GM18867 (cell line): ENCODE measurements around the gene RAB40C.
A peak's percentile ranks its signal among the peaks of the same experiment; 100 is the strongest.

ENCODE experiments used
- ATAC-seq: cut with Tn5 transposase; IDR thresholded peaks from one replicate; pipeline ENCODE4 v1.9.1; 2021; ENCODE audit warnings: mild to moderate bottlenecking, moderate library complexity; ENCODE audit not compliant: unreplicated experiment

Gene RAB40C, protein sequence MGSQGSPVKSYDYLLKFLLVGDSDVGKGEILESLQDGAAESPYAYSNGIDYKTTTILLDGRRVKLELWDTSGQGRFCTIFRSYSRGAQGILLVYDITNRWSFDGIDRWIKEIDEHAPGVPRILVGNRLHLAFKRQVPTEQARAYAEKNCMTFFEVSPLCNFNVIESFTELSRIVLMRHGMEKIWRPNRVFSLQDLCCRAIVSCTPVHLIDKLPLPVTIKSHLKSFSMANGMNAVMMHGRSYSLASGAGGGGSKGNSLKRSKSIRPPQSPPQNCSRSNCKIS

DNA sequence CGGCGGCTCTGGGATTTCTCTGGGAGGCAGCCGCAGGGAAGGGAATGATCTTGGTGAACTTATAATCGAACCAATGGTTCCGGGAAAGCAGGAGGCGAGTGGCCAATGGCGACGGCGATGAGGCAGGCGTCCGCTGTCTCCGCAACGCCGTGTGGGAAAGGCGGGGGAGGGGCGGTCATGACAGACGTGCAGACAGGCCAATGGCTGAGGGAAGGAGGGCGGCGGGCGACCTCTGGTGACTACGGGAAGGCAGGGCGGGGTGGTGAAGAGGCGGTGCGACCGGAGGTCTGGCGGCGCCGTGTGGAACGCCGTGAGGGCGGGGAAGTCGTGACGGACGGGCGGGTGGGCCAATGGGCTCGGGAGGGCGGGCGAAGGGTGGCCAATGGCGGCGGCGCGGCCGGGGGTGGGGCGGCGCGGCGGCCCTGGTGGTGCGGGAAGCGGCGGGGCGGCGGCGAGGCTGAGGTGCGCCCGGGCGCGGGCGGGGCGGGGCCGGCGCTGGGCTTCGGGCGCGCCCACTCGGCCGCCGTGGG lies at the start of gene RAB40C:
RAB40C (plus strand) TSS at position 409 of the 530 bp plus-strand sequence. CDS start 226 bp downstream, outside the sequence.
- peak; percentile 74 for ATAC-seq

DNA sequence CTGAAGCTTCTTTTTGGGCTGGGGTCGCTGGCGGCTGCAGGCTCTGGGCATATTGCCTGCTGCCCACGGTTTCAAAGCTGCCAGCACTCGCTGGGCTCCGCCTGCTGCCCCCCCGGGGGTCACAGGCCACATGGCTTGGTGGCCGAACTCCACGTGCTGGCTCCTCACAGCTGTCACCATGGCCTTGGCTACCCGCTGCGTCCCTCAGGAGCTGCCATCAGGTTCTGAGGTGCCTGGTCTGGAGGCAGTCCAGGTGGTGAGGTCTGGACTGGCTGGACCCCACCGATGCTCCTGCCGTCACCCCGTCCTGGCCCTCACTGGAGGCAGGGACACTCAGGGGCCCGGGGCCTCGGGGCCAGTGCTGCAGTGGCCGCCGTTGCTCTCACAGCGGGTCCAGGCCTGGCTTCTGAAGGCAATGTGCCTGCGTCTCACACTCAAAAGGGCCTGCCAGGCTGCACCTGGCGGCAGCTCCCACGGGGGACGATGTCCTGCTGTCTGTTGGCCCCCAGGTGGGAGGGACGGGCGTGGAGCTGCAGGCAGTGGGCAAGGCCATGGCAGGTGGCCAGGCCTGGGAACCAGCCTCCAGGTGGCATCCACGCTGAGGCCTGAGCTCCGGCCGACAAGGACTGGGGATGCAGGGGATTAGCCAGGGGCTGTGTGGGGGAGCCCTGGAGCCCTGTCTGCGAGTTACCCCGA lies 49.1 kb upstream of the RAB40C start:
- ATAC-seq: no peak

DNA sequence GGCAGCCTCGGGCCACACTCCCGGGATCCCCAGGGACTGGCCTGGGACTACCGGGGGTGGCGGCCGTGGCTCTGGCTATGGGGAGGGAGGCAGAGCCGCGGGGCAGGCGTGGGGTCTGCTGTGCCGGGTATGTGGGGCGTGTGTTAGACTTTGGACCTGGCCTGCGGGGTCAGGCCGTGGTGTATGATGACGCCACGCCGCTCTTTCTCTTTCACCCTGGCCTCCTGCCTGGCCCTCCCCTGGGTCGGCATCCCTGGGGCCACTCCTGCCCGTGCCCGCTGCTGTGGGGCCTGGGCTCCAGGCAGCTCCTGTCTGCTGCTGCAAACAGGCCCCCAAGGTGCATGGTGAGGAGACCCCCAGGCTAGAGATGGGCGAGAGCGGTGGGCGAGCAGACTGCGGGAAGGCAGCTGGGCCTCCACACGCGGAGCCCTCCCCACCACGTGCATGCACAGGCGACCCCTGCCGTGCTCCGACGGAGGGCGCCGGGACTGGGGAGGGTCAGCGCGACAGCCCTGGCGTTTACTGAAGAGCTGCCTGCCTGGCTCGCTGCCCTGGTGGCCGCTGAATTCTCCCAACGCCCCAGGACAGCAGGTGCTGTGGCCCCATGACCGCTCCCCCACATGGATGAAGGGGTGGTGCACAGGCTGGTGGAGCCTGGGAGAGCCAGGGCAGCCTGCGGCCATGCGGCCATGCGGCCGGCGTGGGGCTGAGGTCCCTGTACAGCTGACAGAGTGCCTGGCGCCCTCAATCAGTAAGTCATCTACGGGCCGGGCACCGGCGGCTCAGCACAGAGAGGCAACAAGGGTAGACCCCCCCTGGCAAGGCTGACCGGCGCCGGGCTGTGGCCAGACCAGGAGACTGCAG lies 46.3 kb upstream of the RAB40C start:
- ATAC-seq: no peak

DNA sequence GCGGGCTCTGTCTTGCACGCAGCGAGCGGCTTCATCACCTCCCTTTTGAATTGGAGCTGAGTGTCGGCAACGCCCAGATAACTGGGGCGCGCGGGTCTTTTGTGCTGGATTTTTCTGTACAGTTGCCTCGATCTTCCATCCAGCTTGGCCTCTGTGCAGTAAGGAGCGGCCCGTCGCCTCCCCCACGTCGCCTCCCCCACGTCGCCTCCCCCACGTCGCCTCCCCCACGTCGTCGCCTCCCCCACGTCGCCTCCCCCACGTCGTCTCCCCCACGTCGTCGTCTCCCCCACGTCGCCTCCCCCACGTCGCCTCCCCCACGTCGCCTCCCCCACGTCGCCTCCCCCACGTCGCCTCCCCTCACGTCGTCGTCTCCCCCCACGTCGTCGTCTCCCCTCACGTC lies 45.3 kb upstream of the RAB40C start:
- ATAC-seq: no peak

DNA sequence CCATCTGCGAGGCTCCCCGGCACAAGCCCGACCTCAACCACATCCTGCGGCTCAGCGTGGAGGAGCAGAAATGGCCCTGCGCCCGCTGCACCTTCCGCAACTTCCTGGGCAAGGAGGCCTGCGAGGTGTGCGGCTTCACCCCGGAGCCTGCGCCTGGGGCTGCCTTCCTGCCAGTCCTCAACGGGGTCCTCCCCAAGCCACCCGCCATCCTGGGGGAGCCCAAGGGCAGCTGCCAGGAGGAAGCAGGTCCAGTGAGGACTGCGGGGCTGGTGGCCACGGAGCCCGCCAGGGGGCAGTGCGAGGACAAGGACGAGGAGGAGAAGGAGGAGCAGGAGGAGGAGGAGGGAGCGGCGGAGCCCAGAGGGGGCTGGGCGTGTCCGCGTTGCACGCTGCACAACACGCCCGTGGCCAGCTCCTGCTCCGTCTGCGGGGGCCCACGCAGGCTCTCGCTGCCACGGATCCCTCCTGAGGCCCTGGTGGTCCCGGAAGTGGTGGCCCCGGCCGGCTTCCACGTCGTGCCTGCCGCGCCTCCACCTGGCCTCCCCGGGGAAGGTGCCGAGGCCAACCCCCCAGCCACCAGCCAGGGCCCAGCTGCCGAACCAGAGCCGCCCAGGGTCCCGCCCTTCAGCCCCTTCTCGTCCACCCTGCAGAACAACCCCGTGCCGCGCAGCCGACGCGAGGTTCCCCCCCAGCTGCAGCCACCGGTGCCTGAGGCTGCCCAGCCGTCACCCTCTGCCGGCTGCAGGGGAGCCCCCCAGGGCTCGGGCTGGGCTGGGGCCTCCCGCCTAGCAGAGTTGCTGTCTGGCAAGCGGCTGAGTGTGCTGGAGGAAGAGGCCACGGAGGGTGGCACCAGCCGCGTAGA lies 42.7 kb upstream of the RAB40C start:
- ATAC-seq: no peak

DNA sequence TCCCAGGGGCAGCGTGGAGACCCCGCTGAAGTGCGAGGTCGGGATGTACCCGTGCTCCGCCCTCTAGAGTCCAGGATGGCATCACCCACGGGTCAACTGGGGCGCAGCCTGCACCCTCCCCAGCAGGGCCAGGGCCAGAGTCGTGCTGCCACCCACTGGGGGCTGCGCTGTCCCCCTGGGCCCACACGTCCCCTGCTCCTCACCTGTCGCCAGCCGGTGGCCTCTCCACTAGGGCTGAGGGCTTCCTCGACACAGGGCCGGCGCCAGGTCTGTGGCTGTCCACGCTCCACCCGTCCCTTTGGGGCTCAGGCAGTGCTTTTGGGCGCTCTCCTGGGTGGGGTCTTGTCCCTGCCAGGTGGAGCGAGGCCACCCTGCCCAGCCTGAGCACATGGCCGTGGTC lies 41.3 kb upstream of the RAB40C start:
- ATAC-seq: no peak

DNA sequence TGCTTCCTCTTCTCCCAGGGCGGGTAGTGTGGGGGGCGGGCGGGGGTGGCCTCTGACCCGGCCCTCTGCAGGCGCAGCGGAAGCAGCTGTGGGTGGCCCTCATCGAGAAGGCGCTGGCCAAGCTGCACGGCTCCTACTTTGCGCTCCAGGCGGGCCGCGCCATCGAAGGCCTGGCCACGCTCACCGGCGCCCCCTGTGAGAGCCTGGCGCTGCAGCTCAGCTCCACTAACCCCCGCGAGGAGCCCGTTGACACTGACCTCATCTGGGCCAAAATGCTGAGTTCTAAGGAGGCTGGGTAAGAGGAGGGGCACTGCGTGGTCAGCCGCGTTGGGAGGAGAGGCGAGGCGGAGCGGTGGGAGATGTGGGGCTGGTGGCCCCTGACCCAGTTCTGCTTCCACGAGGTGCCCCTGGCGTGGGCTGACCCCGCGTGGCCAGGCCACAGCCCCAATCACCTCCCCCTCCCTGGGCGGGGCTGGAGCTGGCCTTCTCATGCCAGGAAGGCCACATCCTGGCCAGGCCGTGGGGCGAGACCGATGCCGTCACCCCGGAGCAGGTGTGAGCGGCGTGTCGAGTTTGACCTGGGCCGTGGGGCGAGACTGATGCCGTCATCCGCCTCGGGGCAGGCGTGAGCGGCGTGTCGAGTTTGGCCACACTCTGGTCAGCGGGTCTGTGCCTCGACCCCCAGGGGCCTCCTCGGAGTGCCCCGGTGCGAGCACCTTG lies 40.2 kb upstream of the RAB40C start:
- ATAC-seq: no peak

DNA sequence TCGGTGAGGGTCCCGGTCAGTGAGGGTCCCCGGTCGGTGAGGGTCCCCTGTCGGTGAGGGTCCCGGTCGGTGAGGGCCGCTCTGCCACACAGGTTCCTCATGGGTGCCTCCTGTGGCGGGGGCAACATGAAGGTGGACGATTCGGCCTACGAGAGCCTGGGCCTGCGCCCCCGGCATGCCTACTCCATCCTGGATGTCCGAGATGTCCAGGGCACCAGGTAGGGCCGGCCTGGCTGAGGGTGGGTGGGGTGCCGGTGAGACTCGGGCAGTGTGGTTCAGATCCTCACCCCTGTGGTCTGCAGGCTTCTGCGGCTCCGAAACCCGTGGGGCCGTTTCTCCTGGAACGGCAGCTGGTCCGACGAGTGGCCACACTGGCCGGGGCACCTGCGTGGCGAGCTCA lies 38.7 kb upstream of the RAB40C start:
- no peak for ATAC-seq

DNA sequence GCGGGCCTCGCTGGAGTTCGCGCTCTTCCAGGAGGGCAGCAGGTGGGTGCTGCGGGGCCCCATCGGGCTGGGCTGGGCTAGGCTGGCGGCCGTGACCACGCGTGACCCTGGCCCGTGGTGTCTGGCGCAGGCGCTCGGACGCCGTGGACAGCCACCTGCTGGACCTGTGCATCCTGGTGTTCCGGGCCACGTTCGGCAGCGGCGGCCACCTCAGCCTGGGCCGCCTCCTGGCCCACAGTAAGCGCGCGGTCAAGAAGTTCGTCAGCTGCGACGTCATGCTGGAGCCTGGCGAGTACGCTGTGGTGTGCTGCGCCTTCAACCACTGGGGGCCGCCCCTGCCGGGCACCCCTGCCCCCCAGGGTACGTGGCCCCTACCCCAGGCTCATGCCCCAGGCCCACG lies 37.7 kb upstream of the RAB40C start:
- no peak for ATAC-seq

DNA sequence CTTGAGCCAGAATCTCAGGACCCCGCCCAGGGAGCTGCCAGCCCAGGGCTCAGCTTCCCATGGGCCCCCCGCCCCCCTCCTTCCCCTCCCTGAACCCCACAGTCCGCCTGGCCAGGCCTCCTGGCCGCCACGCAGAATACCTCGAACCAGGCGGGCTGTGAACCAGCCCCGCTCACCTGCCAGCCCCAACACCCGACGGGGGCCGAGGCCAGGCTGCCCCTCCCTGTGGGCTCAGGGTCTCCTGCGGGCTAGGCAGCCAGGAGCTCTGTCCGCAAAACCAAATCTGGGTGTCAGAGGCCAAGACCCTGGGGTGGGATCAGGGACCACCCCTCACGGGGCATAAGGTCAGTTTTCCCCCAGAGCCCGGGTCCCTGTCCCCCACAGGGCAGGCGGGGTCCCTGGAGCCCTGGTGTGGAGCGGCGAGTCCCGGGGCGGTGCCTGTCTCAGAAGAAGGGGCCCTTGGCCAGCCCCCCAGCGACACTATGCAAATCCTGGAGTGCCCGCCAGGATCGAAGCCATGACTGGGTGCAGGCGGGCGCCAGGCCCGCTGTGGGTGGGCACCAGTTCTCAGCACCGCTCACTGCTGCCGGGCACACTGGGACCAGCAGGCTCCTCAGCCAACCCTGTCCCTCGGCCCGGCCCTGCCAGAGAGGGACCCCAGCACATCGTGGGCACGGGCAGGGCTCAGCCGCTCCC lies 36.1 kb upstream of the RAB40C start:
- no peak for ATAC-seq

DNA sequence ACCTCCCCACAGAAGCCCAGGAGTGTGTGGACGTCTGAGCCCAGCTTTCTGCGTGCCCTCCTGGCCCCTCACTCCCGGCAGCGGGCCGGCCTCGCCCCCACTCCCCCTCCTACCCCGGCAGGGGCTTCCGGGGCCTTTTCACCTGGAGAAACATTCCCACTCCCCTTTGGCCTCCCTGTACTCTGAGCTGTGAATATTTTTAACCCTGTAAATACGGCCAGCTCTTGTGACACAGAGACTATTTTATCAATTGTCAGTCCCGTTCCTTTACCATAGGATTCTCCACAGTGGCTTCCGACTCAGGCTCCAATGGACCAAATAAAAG lies 35.6 kb upstream of the RAB40C start:
- ATAC-seq: no peak

DNA sequence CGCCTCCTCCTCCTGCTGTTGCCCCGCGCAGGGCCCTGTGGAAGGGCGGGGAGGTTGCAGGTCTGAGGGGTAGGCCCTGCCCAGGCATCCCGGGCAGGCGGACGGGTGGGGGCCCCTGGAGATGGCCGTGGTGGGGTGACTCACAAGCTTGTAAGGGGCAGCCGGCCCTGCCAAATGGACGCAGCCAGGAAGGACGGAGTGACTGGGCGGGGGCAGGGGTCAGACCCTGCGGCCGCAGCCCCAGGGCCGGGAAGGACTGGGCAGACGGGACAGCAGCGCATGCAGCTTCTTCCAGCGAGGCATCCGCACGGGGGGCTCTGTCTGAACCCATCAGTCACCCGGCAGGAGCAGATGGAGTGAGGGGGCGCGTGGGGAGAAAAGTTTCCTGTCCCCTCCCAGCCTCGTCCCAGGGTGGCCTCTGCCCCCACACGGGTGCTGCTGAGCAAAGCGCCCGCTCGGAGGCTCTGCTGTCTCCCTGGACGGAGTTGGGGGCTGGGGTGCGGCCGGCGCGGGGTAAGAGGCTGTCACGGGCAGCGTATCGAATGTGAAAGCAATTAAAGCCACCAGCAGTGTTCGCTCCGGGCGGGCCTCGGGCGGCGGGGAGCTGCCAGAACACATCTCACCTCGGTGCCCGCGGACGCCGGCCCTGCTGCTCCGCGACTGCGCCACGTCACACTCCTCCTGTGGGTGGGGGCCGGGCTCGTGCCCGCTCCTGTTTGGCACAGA lies 35.1 kb upstream of the RAB40C start:
- ATAC-seq: no peak

DNA sequence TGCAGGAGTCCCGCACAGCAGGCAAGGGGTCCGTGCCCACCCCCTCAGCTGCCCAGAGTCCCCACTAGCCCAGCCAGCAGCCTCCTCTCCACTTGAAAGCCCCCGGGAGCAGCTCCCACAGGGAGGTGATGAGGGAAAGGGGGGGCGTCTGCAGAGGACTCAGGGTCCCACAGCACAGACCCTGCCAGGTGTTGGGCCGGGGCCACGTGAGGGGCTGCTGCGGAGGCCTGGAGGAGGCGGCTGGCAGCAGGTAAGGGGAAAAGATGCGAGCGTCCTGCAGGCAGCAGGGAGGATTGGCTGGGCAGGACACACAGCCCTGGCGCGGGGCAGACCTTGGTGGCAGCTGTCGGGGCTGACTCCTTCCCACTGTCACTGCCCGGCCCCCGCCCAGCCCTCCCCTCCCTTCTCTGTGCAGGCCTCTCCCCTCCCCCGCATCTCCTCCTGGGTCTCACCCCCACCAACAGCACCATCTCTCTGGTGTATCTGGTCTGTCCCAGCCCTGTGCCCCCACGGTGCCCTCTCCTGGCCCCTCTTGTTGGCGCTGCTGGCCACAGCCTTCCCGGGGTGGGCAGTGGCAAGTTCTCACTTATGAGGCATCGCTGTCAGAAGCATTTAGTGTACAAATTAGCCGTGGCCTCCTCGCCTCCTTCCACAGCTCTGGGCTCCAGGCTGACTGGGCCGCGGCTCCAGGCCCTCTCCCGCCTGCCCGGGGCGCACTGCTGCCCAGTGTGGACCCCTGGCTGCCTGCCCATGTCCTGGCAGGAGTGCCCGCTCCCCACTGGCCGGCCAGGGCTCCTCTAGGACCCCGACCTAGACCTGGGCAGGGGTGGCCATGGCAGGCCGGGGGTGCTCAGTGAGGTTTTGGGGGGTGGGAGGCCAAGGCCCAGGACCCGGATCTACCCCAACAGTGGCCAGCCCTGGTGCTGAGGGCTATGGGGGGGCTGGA lies 34.1 kb upstream of the RAB40C start:
- no peak for ATAC-seq

DNA sequence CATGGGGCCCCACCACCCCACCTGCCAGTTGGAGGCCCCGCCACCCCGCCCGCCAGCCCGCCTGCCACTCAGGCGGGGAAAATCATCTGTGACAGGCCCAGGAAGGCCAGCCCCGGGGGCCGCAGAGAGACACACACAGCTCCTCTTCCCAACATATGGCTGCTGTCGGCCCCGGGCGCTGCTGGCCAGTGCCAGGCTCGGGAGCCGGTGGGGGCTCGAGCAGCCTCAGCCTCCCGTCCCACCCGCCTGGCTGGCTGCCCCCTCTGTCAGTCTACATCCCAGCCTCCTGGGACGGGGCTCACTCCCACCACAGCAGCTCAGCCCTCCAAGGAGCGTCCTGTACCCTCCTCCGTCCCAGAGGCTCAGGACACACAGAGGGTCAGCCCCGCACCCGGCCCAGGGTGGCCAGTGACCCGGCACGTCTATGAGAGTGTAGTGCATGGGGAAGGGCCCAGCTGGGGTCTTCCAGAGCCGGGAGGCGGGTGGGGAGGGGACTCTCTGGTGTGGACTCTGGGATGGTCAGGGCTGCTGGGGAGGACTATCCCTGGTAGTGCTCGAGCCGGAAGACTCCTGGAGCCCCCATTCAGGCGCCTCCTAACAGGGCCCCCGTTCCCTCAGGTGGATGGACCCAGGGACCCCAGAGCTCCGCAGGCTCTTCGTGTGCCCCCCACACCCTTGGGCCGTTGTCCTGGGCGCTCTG lies 33.2 kb upstream of the RAB40C start:
- no peak for ATAC-seq

DNA sequence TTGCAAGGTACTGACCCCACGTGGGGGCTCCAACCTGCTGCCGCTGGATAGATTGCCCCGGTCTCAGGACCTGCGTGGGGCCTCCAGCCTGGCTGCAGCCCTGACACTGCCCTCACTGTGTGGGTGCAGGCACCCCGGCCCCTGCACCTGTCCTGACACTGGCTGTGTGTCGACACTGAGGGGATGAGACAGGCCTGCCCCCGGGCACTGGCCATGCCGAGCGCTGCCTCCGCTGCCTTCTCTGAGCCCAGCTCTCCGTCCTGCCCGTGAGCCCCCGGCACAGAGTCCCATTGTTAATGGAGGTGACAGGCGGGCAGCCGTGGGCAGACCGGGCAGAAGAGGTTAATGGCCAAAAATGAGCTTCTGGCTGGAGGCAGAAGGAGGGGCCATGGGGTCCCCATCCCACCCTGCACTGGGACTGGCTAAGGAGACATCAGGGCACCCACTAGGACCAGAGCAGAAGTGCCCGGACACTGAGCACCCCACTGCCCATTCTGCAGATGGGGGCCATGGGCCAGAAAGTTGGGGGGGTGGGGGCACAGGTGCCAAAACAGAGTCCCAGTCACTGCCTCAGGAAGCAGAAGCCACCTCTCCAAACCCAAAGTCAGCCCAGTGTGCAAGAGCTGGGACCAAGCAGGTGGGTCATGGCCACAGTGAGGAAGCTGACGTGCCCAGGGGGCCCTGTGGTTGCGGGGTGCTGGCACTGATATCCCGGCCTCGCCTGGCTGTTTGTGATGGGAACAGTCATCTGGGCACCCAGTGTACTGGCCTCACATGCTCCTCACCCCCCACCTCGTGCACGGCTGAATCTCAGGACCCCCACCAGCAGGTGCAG lies 32.2 kb upstream of the RAB40C start:
- ATAC-seq: no peak
